ENCODE data around the gene GLIS2.

The GLIS2 gene

GRCh38 chr16:4372578-4373355, 56.9 kb downstream of the GLIS2 start:
- no peak for DNase-seq

GRCh38 chr16:4373356-4373908, 57.6 kb downstream of the GLIS2 start:
- no peak for DNase-seq

- DNase-seq = no peak
These were observed 58.3 kb downstream of the GLIS2 start for GRCh38 chr16:4373909-4374742.

GRCh38 chr16:4375717-4376116, 59.9 kb downstream of the GLIS2 start:
- no peak for DNase-seq

- DNase-seq = no peak
These were observed 60.4 kb downstream of the GLIS2 start for GRCh38 chr16:4376126-4376892.

GRCh38 chr16:4376893-4377572, 61.2 kb downstream of the GLIS2 start:
- no peak for DNase-seq

- DNase-seq = no peak
These were observed 61.8 kb downstream of the GLIS2 start for GRCh38 chr16:4377573-4378154.

GRCh38 chr16:4378161-4378666, 62.3 kb downstream of the GLIS2 start:
- DNase-seq = no peak

GRCh38 chr16:4378999-4379690, 63.3 kb downstream of the GLIS2 start:
- DNase-seq = no peak

GRCh38 chr16:4380119-4381063, 64.5 kb downstream of the GLIS2 start:
- no peak for DNase-seq

GRCh38 chr16:4381072-4381934, 65.4 kb downstream of the GLIS2 start:
- no peak for DNase-seq

GRCh38 chr16:4381935-4382794, 66.3 kb downstream of the GLIS2 start:
- DNase-seq = no peak

- no peak for DNase-seq
These were observed 67.0 kb downstream of the GLIS2 start for GRCh38 chr16:4382795-4383357.

- no peak for DNase-seq
These were observed 68.0 kb downstream of the GLIS2 start for GRCh38 chr16:4383591-4384444.

GRCh38 chr16:4384509-4384942, 68.7 kb downstream of the GLIS2 start:
- no peak for DNase-seq

GRCh38 chr16:4385066-4385788, 69.4 kb downstream of the GLIS2 start:
- DNase-seq = no peak
